Endodermal cell (in vitro differentiated cells): ENCODE data around the gene ROPN1B. TPM values are rescaled to one million over a fixed set of nuclear protein-coding genes. Genes with fewer than 3 reads are reported as not detected.

ENCODE experiments used
- DNase-seq: peaks from one replicate; pipeline ENCODE4 v3.0.0-alpha.2; 2017
- H3K27ac ChIP-seq: 2 replicates; pipeline ENCODE4 v1.5.1; 2013; ENCODE audit warnings: mild to moderate bottlenecking, low read depth, low read length, moderate library complexity
- H3K27me3 ChIP-seq: 2 replicates; pipeline ENCODE4 v1.6.1; 2013; ENCODE audit warnings: mild to moderate bottlenecking, low read length, moderate library complexity; ENCODE audit not compliant: insufficient read depth, control insufficient read depth, poor library complexity, severe bottlenecking
- H3K36me3 ChIP-seq: 2 replicates; pipeline ENCODE4 v1.7.0; 2013; ENCODE audit warnings: mild to moderate bottlenecking, low read length, moderate library complexity; ENCODE audit not compliant: control insufficient read depth, insufficient read depth
- H3K4me1 ChIP-seq: one replicate; pipeline ENCODE4 v1.7.0; 2013; ENCODE audit warnings: low read length; ENCODE audit not compliant: control insufficient read depth, insufficient read depth
- H3K4me3 ChIP-seq: 2 replicates; pipeline ENCODE4 v1.5.1; 2013; ENCODE audit warnings: mild to moderate bottlenecking, low read length, moderate library complexity
- H3K9ac ChIP-seq: 2 replicates; pipeline ENCODE4 v1.6.1; 2013; ENCODE audit warnings: mild to moderate bottlenecking, low read length, moderate library complexity; ENCODE audit not compliant: poor library complexity, severe bottlenecking; ENCODE audit errors: extremely low read depth
- H3K9me3 ChIP-seq: 2 replicates; pipeline ENCODE4 v1.6.1; 2013; ENCODE audit warnings: mild to moderate bottlenecking, low read length, moderate library complexity; ENCODE audit not compliant: control insufficient read depth
- H3K27ac Mint-ChIP-seq: 2 replicates; pipeline ENCODE4 v1.8.0; 2020; ENCODE audit warnings: mixed read lengths
- H3K27me3 Mint-ChIP-seq: 2 replicates; pipeline ENCODE4 v1.8.0; 2021; ENCODE audit warnings: mild to moderate bottlenecking, mixed read lengths; ENCODE audit not compliant: insufficient read depth
- H3K36me3 Mint-ChIP-seq: 2 replicates; pipeline ENCODE4 v1.8.0; 2020; ENCODE audit warnings: low read depth, mixed read lengths
- H3K4me1 Mint-ChIP-seq: 2 replicates; pipeline ENCODE4 v1.8.0; 2020; ENCODE audit warnings: mixed read lengths
- H3K4me3 Mint-ChIP-seq: 2 replicates; pipeline ENCODE4 v1.8.0; 2020; ENCODE audit warnings: mild to moderate bottlenecking, moderate library complexity, mixed read lengths
- H3K9me3 Mint-ChIP-seq: 2 replicates; pipeline ENCODE4 v1.8.0; 2020; ENCODE audit warnings: mild to moderate bottlenecking, mixed read lengths
- CTCF ChIP-seq: fragments of 200-600 bp; sonication (generic); conservative IDR thresholded peaks from 2 replicates; pipeline ENCODE4 v1.5.0; 2021; ENCODE audit warnings: antibody characterized with exemption, mild to moderate bottlenecking
- WGBS, 2 experiments: methylation state at CpG; one replicate each; pipeline versions ENCODE4 v1.1.5 to v1.1.7; 2013; ENCODE audit warnings: missing lambda C conversion rate in 2 of 2, mixed read lengths in 1 of 2; ENCODE audit not compliant: insufficient coverage in 1 of 2, insufficient read length in 1 of 2; 5-methylcytosine and 5-hydroxymethylcytosine counted together
- total RNA-seq, 2 donors: library from RNA; stranded (reverse); fragmentation: NEBNext Ultra II Directional in 1 of 2; extraction: Animal tissue kit (Norgen Biotek cat#: 25700) in 1 of 2; gene quantifications; 2 replicates in 1 of 2; 3 replicates in 1 of 2; pipeline ENCODE4 v1.2.1, GENCODE V29; 2021

Gene ROPN1B
- total RNA-seq, 2 donors from 2014 or later = not detected

DNA sequence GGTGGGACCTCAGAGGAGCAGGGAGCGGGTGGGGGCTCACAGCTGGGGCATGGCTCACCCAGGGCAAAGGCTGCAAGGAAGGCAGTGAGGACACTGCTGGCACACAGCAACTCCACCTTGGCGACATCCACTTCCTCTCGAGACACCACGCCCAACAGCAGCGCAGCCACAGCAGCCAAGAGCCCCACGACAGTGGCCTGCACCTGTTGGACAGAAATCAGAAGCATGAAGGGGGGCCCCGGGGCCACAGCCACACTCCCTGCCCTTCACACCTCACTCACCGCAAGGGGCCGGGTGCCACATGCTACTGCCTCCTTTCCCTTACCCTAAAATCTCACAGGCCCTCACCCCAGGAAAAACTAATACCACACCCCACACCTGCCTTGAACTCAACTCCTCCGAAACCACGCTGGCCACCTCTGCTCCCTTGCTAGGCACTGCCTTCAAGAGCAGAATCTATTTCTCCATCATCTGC lies 57.3 kb downstream of the ROPN1B start:
- Histone ChIP-seq H3K27me3 (no peaks in the 10 kb centered on the region), H3K4me3 (no peak overlapping the region), H3K36me3 (peaks cover 41% of the 10 kb centered on the region), H3K9ac (no peak overlapping the region), H3K27ac (no peak overlapping the region), H3K4me1 (peaks cover 3% of the 10 kb centered on the region), H3K9me3 (peaks cover 36% of the 10 kb centered on the region)
- Mint-ChIP-seq H3K4me1 (peaks cover 9% of the 10 kb centered on the region), H3K27me3 (no peaks in the 10 kb centered on the region), H3K9me3 (peaks cover 40% of the 10 kb centered on the region), H3K27ac (no peak overlapping the region), H3K4me3 (no peak overlapping the region), H3K36me3 (peaks cover 72% of the 10 kb centered on the region)
- 89 to 95% methylated on average over 8 to 11 of the region's 11 CpGs for WGBS, 2 experiments
- DNase-seq = no peak
- TF ChIP-seq CTCF = no peak

GRCh38 chr3:126026761-126027160 lies 57.8 kb downstream of the ROPN1B start:
- no peaks in the 10 kb centered on the region for H3K4me1 ChIP-seq
- H3K36me3 ChIP-seq = peaks cover 46% of the 10 kb centered on the region
- H3K27ac ChIP-seq = no peak overlapping the region
- 72 to 82% methylated on average over 2 to 6 of the region's 6 CpGs for WGBS, 2 experiments
- peaks cover 36% of the 10 kb centered on the region for H3K9me3 ChIP-seq
- Mint-ChIP-seq H3K27me3 (no peaks in the 10 kb centered on the region), H3K27ac (no peak overlapping the region), H3K4me3 (no peak overlapping the region), H3K4me1 (peaks cover 9% of the 10 kb centered on the region), H3K9me3 (peaks cover 40% of the 10 kb centered on the region), H3K36me3 (peaks cover 72% of the 10 kb centered on the region)
- H3K9ac ChIP-seq = no peak overlapping the region
- DNase-seq = no peak
- H3K27me3 ChIP-seq = no peaks in the 10 kb centered on the region
- TF ChIP-seq CTCF = no peak
- H3K4me3 ChIP-seq = no peak overlapping the region

GRCh38 chr3:126028096-126028495 lies 59.1 kb downstream of the ROPN1B start:
- H3K9me3 Mint-ChIP-seq = peaks cover 40% of the 10 kb centered on the region
- no peaks in the 10 kb centered on the region for H3K27me3 Mint-ChIP-seq
- Histone ChIP-seq H3K9me3 (peaks cover 36% of the 10 kb centered on the region), H3K9ac (no peak overlapping the region), H3K27ac (no peak overlapping the region), H3K4me1 (no peaks in the 10 kb centered on the region), H3K27me3 (no peaks in the 10 kb centered on the region), H3K36me3 (peaks cover 36% of the 10 kb centered on the region), H3K4me3 (peak overlapping the region; percentile 68)
- no peak overlapping the region for H3K4me3 Mint-ChIP-seq
- peaks cover 74% of the 10 kb centered on the region for H3K36me3 Mint-ChIP-seq
- H3K27ac Mint-ChIP-seq = no peak overlapping the region
- 81 to 94% methylated on average over 4 of the region's 4 CpGs for WGBS, 2 experiments
- TF ChIP-seq CTCF = no peak
- no peak for DNase-seq
- H3K4me1 Mint-ChIP-seq = peaks cover 11% of the 10 kb centered on the region
